ENCODE measurements around the gene RCC1.
A peak's percentile ranks its signal among the peaks of the same experiment; 100 is the strongest.
"Not testable (repeated sequence)": the region's sequence is repeated elsewhere in the genome, so short reads cannot be mapped to it uniquely, and the experiment has no call there.

RCC1 gene, protein sequence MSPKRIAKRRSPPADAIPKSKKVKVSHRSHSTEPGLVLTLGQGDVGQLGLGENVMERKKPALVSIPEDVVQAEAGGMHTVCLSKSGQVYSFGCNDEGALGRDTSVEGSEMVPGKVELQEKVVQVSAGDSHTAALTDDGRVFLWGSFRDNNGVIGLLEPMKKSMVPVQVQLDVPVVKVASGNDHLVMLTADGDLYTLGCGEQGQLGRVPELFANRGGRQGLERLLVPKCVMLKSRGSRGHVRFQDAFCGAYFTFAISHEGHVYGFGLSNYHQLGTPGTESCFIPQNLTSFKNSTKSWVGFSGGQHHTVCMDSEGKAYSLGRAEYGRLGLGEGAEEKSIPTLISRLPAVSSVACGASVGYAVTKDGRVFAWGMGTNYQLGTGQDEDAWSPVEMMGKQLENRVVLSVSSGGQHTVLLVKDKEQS

DNA sequence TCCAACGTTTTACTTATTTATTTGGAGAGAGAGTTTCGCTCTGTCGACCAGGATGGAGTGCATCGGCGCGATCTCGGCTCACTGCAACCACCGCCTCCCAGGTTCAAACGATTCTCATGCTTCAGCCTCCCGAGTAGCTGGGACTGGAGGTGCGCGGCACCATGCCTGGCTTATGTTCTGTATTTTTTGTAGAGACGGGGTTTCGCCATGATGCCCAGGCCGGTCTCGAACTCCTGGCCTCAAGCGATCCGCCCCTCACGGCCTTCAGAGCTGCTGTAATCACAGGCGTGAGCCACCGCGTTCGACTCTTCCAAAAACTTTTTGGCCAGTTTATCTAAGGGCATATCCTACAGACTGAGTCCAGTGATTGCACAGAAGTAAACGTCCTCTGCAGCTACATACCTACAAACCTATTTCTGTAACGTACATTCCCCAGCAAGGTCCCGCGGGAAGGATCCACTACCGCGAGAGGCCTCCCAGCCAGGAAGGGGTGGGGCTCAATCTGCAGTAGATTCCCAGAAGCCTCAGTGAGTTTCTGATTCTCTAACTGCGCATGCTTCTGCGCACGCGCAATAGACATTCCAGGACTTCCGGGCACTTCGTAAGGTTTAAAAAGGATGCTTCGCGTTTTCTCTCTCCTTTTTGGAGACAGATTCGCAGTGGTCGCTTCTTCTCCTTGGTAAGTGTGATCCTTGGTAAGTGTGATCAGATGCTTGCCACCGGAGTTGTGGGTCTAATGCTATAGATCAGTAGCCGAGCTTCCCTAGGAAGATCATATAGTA is at the start of gene RCC1:
RCC1 (plus strand) TSS at position 638 of the 782 bp plus-strand sequence. CDS start 23,824 bp downstream, outside the sequence.
- DNase-seq (ENCODE audit: low spot score), result peak; percentile 97

DNA sequence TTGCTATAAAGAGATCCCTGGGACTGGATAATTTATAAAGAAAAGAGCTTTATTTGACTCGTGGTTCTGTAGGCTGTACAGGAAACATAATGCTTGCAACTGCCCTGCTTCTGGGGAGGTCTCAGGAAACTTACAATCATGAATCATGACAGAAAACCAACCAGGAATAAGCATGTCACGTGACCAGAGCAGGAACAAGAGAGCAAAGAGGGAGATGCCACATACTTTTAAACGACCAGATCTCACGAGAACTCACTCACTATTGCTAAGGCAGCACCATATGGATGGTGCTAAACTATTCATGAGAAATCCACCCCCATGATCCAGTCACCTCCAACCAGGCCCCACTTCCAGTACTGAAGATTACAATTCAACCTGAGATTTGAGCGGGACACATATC is 49.8 kb upstream of the RCC1 start:
- DNase-seq (ENCODE audit: low spot score), result no peak

DNA sequence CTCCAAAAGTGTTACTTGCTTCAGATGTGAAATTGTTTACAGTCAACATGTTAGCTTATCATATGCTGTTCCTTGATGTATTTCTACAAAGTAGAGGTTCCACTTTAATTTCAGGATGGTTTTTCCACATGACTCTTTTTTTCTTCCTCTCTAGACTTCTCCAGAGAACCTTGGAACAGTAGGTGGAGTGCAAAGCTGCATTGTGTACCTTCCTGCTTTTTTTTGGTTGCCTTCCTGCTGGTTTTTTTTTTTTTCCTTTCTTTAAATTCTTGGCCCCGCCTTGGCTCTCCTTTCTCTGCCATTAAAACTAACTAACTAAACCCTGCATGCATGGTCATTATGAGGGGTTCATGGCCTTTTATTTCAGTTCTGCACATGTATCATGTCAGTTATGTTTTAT is 48.2 kb upstream of the RCC1 start:
- DNase-seq (ENCODE audit: low spot score), result no peak

DNA sequence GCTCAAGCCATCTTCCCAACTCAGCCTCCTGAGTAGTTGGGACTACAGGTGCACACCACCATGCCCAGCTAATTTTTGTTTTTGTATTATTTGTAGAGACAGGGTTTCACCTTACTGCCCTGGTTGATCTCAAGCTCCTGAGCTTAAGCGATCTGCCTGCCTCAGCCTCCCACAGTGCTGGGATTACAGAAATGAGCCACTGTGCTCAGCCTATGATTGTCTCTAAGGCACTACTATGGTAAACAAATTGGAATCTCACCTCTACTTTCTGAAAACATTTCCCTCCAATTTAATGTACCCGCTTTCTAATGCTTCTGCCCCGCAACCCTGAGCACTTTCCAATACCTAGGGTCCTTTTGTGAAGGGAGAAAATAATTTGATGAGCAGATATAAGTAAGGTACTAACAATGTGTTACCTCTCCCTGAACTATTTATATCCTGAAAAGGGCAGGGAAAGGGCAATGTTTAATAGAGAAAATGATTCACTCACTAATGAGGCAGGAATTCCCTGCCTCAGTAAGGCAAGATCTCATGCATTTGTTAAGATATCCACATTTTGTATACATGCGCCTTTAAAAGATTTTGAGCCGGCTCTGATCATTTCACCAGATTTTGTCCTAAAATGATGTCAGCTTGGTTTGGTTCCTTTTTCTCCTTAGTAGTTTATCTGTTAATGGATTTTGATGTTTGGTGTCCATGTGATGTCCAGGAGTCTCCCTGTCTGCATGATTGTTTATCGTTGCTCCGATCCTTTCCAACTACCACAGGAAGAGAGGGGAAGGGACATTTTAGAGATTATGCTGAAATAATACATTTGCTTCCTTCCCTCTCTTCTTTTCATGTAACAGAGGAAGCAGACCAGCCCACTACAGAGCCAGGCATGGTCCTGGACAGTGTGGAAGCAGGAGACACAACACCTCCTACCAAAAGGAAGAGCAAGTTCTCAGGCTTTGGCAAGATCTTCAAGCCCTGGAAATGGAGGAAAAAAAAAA is 47.3 kb upstream of the RCC1 start:
- DNase-seq (ENCODE audit: low spot score), result no peak

DNA sequence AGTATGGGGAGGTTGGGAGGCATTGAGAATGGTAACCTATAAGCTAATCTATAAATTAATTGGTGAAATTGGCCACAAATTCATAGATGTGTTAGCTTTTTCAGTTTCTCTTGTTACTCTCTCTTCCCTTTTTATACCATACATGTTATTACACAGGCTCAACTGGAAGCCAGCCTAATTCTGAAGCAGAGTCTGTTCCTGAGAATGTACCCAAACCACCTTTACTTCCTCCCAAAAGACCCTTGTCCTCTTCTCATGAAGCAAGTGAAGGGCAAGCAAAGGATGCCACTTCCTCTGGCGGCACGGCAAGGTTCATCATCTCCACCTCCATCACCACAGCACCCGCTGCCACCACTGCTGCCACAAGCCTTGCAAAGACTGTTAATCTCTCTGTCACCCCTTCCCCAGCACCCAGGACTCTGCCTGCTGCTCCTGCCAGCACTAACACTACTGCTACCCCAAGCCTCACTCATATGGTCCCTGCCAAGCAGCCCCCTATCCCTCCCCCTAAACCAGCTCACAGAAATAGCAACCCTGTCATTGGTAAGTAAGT is 39.5 kb upstream of the RCC1 start:
- DNase-seq (ENCODE audit: low spot score), result no peak

DNA sequence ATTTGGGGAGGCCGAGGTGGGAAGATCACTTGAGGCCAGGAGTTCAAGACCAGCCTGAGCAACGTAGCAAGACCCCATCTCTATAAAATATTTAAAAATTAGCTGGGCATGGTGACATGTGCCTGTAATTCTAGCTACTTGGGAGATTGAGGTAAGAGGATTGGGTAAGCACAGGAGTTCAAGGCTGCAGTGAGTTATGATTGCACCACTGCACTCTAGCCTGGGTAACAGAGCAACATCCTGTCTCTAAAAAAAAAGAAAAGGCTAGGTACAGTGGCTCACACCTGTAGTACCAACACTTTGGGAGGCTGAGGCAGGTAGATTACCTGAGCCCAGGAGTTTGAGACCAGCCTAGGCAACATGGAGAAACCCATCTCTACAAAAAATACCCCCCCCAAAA is 35.7 kb upstream of the RCC1 start:
- no peak for DNase-seq (ENCODE audit: low spot score)

DNA sequence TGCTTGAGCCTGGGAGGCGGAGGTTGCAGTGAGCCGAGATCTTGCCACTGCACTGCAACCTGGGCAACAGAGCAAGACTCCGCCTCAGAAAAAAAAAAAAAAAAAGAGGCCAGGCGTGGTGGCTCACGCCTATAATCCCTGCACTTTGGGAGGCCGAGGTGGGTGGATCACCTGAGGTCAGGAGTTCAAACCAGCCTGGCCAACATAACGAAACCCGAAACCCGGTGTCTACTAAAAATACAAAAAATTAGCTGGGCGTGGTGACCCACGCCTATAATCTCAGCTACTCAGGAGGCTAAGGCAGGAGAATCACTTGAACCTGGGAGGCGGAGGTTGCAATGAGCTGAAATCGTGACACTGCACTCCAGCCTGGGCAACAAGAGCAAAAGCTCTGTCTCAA is 26.3 kb upstream of the RCC1 start:
- DNase-seq (ENCODE audit: low spot score), result not testable (repeated sequence)

DNA sequence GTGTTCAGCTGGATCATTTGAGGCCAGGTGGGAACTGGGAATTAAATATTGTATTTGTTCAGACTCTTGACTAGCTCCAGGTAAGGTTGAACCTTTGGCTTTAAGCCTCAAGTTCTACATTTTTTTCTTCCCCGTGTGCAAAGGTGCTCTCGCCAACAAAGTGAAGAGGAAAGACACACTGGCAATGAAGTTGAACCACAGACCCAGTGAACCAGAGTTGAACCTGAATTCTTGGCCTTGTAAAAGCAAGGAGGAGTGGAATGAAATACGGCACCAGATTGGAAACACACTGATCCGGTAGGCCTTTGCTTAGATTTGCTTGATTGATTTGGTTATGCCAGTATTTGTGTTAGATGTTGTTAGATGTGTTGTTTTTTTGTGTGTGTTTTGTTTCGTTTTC is 25.5 kb upstream of the RCC1 start:
- no peak for DNase-seq (ENCODE audit: low spot score)

DNA sequence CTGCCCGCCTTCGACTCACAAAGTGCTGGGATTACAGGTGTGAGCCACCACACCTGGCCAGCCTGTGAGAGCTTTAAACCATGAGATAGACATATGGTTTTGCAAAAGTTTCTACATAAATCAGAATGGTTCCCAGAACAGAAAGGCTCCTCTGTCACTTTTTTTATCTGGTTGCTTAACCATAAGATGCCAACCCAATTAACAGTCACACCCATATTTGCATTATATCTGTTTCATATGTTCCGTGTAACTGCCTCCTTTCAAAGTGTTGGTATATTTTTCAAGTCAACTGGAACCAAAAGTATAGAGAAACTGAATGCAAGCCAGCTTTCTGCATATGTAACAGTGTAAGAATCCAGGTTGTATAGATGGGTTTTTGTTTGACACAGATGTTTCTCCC is 23.7 kb upstream of the RCC1 start:
- DNase-seq (ENCODE audit: low spot score), result no peak

DNA sequence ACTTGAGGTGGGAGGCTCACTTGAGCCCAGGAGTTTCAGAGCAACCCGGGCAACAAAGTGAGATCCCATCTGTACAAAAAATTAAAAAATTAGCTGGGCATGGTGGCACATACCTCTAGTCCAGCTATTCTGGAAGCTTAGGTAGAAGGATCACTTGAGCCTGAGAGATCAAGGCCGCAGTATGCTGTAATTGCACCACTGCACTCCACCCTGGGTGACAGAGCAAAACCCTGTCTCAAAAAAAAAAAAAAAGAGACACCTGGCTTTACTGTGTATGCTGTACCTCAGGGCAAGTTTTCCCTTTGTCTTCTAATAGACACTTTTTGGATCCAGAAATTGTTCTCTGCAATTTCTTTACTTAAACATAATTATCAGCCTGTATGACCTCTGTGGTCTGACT is 23.1 kb upstream of the RCC1 start:
- no peak for DNase-seq (ENCODE audit: low spot score)

DNA sequence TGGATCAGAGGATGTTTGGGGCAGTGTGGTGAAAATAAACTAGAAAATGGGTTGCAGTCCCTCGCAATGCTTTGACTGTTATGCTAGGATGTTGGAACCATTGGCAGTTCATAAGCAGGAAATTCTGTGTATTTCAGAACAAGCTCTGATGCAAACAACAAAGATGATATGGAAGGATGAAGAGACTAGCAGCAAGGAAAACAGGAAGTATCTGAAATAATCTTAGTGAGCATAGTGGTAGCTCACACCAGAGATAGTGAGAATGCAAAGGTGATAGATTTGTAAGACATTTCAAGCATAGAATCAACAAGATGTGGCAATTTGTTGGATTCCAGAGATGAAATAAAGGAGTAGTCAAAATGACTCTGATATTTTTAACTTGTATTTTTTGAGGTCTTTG is 11.1 kb upstream of the RCC1 start:
- no peak for DNase-seq (ENCODE audit: low spot score)

DNA sequence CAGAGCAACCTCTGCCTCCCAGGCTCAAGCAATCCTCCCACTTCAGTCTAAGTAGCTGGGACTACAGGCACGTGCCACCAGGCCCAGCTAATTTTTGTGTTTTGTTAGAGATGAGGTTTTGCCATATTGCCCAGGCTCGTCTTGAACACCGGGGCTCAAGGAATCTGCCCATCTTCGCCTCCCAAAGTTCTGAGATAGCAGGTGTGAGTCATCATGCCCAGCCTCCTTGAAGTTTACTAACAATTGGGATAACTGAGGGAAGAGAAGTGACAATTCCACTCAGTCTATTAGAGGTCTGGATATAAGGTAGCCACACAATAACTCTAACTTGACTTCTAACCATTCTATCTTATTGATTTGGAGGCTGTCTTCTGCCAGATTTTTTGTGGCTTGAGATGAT is 6.3 kb upstream of the RCC1 start:
- no peak for DNase-seq (ENCODE audit: low spot score)

DNA sequence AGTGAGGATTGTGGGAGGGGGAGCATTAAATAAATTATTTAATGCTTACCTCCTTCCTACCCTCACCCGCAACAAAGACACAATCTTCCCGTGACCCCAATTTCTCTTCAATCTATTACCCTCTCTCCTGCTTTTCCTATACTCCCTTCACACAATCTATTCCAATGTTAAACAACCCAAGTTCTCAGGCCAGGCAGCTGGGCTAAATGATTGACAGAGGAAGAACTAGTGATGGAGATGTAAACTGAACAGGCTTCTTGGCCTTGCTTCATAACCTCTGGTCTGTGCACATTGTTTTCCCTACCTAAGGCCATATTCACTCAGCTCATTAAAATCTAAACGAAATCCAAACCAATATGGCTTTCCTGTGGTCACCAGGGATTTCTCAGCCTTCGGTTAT is 3.9 kb upstream of the RCC1 start:
- no peak for DNase-seq (ENCODE audit: low spot score)

DNA sequence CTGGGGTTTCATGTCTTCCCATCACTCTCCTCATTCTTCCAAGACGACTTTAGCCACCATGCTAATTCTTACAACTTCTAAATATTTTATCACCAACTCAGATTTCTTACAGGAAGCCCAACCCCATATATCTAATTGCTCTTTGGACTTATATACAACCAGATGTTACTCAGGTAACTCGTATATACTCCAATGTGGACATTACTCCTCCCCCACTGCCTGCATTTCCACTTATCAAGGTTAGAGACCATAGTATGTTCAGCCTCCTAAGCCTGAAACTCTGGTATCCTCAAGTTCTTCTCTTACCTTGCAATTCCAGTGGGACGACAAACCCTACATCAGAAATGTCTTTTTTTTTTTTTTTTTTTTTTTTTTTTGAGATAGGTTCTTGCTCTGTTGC is 2.7 kb upstream of the RCC1 start:
- no peak for DNase-seq (ENCODE audit: low spot score)

DNA sequence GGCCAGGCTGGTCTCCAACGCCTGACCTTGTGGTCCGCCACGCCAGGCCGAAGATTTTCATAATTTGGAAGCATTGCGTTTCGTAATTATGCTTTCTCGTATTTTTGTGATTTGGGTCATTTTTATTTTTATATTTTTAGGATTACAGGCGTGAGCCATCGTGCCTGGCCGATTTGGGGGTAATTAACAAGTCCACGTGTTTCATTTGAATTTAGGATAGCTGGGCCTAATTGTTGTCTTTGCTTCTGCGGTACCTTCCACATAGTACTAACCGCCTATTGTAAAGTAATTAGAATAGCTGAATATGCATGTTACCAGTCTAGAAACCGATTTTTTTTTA is 1.0 kb downstream of the RCC1 start:
- no peak for DNase-seq (ENCODE audit: low spot score)

DNA sequence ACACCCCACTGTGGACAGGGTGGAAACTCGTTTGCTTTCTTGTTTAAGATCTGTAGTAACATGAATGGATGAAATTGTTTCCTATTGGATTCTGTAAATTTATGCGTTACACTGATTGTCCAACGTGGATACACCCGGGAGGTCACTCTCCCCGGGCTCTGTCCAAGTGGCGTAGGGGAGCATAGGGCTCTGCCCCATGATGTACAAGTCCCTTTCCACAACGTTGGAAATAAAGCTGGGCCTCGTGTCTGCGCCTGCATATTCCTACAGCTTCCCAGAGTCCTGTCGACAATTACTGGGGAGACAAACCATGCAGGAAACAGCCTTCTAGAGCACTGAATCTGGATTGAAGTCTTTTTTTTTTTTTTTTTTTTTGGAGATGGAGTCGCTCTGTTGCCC is 1.4 kb downstream of the RCC1 start:
- no peak for DNase-seq (ENCODE audit: low spot score)

DNA sequence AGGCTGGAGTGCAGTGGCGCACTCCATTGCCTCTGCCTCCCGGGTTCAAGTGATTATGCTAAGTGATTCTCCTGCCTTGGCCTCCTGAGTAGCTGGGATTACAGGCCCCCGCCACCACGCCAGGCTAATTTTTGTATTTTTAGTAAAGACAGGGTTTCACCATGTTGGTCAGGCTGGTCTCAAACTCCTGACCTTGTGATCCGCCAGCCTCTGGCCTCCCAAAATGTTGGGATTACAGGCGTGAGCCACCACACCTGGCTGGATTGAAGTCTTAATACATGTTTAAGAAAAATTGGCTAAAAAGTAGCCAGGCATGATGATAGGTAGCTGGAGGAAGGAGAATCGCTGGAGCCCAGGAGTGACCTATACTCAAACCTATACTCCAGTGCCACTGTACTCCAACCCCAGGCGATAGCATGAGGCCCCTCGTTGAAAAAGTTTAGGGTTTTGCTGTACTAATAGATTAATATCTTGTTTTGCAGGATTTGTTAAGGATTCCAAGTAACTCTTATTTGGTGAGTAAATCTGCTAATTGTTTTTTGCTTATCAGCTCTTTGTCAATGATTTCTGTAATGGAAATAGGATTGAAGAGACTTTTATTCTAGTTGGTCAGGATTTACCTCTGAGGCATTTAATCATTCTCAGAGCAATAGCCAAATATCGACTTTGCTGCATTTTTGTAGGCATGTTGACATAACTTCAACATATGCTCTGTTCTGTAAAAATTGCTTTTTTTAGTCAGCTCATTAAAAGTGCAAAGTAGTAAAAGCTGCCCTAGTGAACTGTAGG is 2.0 kb downstream of the RCC1 start:
- DNase-seq (ENCODE audit: low spot score), result no peak

DNA sequence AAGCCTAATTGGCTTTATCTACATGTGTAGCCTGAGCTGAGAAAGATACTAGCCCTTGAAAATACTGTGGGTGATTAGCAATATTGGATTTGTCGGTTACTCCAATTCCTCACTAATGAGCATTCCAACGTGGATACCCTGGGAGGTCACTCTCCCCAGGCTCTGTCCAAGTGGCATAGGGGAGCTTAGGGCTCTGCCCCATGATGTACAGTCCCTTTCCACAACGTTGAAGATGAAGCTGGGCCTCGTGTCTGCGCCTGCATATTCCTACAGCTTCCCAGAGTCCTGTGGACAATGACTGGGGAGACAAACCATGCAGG is 2.6 kb downstream of the RCC1 start:
- no peak for DNase-seq (ENCODE audit: low spot score)

DNA sequence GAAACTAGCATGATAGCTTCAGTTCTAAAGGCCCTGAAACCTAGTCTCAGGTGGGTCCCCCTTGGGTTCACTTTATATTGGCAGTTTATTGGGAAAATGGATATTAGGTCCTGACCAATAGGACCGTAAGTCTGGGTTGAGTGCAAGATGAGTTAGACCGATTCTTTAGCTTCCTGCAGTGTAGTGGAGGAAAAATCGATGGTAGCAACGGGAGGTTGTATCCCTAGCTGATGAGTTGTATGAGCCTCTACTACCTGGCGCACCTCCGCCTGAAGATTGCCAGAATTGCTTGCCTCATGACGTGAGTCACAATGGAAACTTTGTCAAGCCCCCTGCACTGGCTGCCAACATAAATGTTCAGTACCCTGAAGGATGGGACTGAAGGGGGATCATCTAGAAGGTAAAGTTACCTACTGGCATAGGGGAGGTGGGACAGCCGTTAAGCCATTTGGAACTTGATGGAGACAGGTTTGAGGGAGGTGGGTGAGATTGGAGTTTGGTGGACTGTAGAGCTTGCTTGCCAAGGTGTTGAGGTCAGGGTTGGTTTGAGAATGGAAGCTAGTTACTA is 3.9 kb downstream of the RCC1 start:
- DNase-seq (ENCODE audit: low spot score), result no peak

DNA sequence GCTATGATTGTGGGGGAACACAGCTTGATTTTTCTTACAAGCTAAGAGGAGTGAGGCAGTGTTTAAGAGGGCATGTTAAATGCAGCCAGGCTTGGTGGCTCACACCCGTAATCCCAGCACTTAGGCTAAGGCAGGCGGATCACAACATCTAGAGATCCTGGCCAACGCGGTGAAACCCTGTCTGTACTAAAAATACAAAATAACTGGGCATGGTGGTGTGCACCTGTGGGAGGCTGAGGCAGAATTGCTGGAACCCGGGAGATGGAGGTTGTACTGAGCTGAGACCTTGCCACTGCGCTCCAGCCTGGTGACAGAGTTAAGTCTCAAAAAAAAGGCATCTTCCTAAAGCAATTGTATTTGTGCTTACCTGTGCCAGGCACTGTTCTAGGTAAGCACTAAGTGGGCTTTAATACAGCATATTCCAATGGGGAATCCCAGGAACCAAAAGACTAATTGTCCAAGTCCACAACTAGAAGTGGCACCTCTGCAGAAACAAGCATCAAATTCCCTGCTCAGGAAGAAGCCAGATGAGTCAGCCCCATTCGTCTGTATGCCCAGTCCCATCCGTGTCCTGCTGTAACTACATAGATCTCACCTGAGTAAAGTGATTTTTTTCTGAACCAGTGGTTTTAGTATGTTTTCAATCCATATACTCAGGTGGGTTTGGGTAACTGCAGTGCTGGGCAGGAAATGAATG is 4.6 kb downstream of the RCC1 start:
- DNase-seq (ENCODE audit: low spot score), result no peak
